ENCODE measurements around the gene SMIM30. TPM values are rescaled to one million over a fixed set of nuclear protein-coding genes. Genes with fewer than 3 reads are reported as not detected.
A peak's percentile ranks its signal among the peaks of the same experiment; 100 is the strongest.
"Not testable (repeated sequence)": the region's sequence is repeated elsewhere in the genome, so short reads cannot be mapped to it uniquely, and the experiment has no call there.

SMIM30 gene, protein sequence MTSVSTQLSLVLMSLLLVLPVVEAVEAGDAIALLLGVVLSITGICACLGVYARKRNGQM
- total RNA-seq (10 to 100 TPM; 12.4 to 24.2 (median 18.1) TPM), polyA plus RNA-seq (10 to 100 TPM; 48.7 to 50.8 TPM)

GRCh38 chr7:113118074-113118959 lies at the start of gene SMIM30:
SMIM30 (minus strand) TSS chr7:113118554; CDS start chr7:113117578, 976 bp downstream.
- FAIRE-seq (peak; percentile 95), DNase-seq (peak; percentile 86 to 96 (median 92)), ATAC-seq (peak; percentile 100)
- Histone ChIP-seq H3K36me3 (no peaks in the 10 kb centered on the region), H3K4me1 (peaks cover 0 to 6% (median 4%) of the 10 kb centered on the region in 3 donors), H3K4me3 (peak within 1 kb of the TSS; percentile 22 to 68 (median 53)), H3K9me3 (no peaks in the 10 kb centered on the region), H3K27me3 (no peaks in the 10 kb centered on the region), H3K27ac (peak within 1 kb of the TSS in 3 of 4 donors; percentile 6 to 68 (median 45))
- TF ChIP-seq CTCF (IDR thresholded peaks at IDR 0.05) = no peak
- intact Hi-C loops (cut with DNase I) = no loop called here
- WGBS, 2 donors = 0% methylated on average over 35 of the region's 35 CpGs

DNA sequence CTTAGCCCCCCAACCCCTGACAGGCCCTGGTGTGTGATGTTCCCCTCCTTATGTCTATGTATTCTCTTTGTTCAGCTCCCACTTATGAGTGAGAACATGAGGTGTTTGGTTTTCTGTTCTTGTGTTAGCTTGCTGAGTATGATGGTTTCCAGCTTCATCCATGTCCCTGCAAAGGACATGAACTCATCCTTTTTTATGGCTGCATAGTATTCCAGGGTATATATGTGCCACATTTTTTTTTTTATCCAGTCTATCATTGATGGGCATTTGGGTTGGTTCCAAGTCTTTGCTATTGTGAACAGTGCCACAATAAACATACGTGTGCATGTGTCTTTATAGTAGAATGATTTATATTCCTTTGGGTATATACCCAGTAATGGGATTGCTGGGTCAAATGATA lies 47.8 kb upstream of the SMIM30 start:
- ATAC-seq; DNase-seq; H3K27me3 ChIP-seq; H3K27ac ChIP-seq; H3K9me3 ChIP-seq; H3K4me1 ChIP-seq; FAIRE-seq; intact Hi-C loops (cut with DNase I); H3K36me3 ChIP-seq; H3K4me3 ChIP-seq: not testable (repeated sequence)
- 67 to 78% methylated on average over 1 of the region's 1 CpG for WGBS, 2 donors

- ATAC-seq = no peak
- no peak for DNase-seq
- WGBS, 2 donors = 84 to 88% methylated on average over 2 of the region's 2 CpGs
- Histone ChIP-seq H3K27me3 (no peaks in the 10 kb centered on the region), H3K36me3 (no peaks in the 10 kb centered on the region), H3K27ac (no peak overlapping the region), H3K4me1 (no peaks in the 10 kb centered on the region), H3K4me3 (no peak overlapping the region), H3K9me3 (no peaks in the 10 kb centered on the region)
- no peak for TF ChIP-seq CTCF (IDR thresholded peaks at IDR 0.05)
- intact Hi-C loops (cut with DNase I) = no loop called here
- FAIRE-seq = no peak
Observed at GRCh38 chr7:113161050-113161449, 42.7 kb upstream of the SMIM30 start.

DNA sequence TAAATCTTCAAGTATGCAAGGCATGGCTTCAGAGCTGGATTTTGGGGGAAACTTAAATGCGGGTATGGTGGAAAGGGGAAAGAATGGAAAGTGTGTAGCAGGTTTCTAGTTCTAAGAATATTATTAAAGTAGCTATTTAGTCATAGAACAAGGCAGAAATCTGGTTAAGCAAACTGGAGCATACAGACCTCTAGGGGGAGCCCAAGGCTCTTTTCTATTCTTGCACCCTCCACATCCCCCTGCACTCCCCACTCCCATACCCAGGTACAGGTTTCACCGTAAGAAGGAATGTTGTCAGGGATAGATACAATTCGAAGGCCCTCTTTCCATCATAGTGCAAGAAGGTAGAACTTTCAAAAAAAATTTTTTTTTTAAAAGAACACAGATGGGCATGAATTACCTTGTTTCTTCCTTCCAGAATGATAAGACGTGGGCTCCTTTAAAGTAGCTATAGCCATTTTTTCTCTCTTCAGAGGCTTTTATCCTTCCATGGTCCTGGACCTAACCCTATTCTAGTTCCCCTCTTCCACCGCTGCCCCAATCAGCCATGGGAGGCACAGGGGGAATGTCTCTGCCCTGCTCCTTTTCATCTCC lies 41.5 kb upstream of the SMIM30 start:
- Histone ChIP-seq H3K4me3 (no peak overlapping the region), H3K27me3 (no peaks in the 10 kb centered on the region), H3K27ac (no peak overlapping the region), H3K9me3 (no peaks in the 10 kb centered on the region), H3K4me1 (no peaks in the 10 kb centered on the region), H3K36me3 (no peaks in the 10 kb centered on the region)
- intact Hi-C loops (cut with DNase I) = no loop called here
- 44 to 54% methylated on average over 5 of the region's 5 CpGs for WGBS, 2 donors
- ATAC-seq (peak in 3 of 4 donors; percentile 77 to 82 (median 78)), FAIRE-seq (no peak), DNase-seq (peak in 2 of 6 donors; percentile 4 to 20)
- peak; percentile 34 to 56 (median 44) for TF ChIP-seq CTCF (IDR thresholded peaks at IDR 0.05)

GRCh38 chr7:113158756-113159155 lies 40.4 kb upstream of the SMIM30 start:
- intact Hi-C loops (cut with DNase I) = no loop called here
- no peak for DNase-seq
- H3K4me1 ChIP-seq = no peaks in the 10 kb centered on the region
- H3K27ac ChIP-seq = no peak overlapping the region
- no peaks in the 10 kb centered on the region for H3K36me3 ChIP-seq
- 49 to 57% methylated on average over 2 of the region's 2 CpGs for WGBS, 2 donors
- H3K4me3 ChIP-seq = no peak overlapping the region
- H3K9me3 ChIP-seq = no peaks in the 10 kb centered on the region
- no peaks in the 10 kb centered on the region for H3K27me3 ChIP-seq
- no peak for FAIRE-seq
- no peak for TF ChIP-seq CTCF (IDR thresholded peaks at IDR 0.05)
- ATAC-seq = no peak

All from pancreas (tissue), 10 donors.